KMS-11 (cell line): ENCODE data around the gene IPPK.

Experiments
- H2AFZ ChIP-seq: fragments of 200-600 bp; sonication (generic); 2 replicates; pipeline ENCODE4 v1.6.1; 2016; ENCODE audit warnings: antibody characterized with exemption, mixed run types, low read depth
- H3K27ac ChIP-seq: fragments of 200-600 bp; sonication (generic); 2 replicates; pipeline ENCODE4 v1.6.1; 2016; ENCODE audit warnings: mild to moderate bottlenecking, mixed run types
- H3K27me3 ChIP-seq: fragments of 200-600 bp; sonication (generic); 2 replicates; pipeline ENCODE4 v1.6.1; 2017; ENCODE audit warnings: mild to moderate bottlenecking, low read depth, mixed run types, moderate library complexity; ENCODE audit not compliant: insufficient read depth
- H3K36me3 ChIP-seq: fragments of 200-600 bp; sonication (generic); 2 replicates; pipeline ENCODE4 v1.6.1; 2017; ENCODE audit warnings: mild to moderate bottlenecking, mixed run types; ENCODE audit not compliant: insufficient read depth
- H3K4me1 ChIP-seq: fragments of 200-600 bp; sonication (generic); 2 replicates; pipeline ENCODE4 v1.6.1; 2016; ENCODE audit warnings: mild to moderate bottlenecking, low read depth, mixed run types; ENCODE audit not compliant: poor library complexity, severe bottlenecking
- H3K4me2 ChIP-seq: fragments of 200-600 bp; sonication (generic); 2 replicates; pipeline ENCODE4 v1.7.0; 2016; ENCODE audit warnings: mild to moderate bottlenecking, mixed run types
- H3K4me3 ChIP-seq: fragments of 200-600 bp; sonication (generic); IDR thresholded peaks from 2 replicates; pipeline ENCODE4 v1.6.1; 2017; ENCODE audit warnings: low read depth, low read length, mixed read lengths; ENCODE audit not compliant: insufficient read depth
- H3K79me2 ChIP-seq: fragments of 200-600 bp; sonication (generic); 2 replicates; pipeline ENCODE4 v1.6.1; 2016; ENCODE audit warnings: low read depth, mixed run types; ENCODE audit not compliant: insufficient read depth
- H3K9ac ChIP-seq: fragments of 200-600 bp; sonication (generic); 2 replicates; pipeline ENCODE4 v1.6.1; 2016; ENCODE audit warnings: mild to moderate bottlenecking, mixed run types
- H4K20me1 ChIP-seq: fragments of 200-600 bp; sonication (generic); 2 replicates; pipeline ENCODE4 v1.6.1; 2016; ENCODE audit warnings: mild to moderate bottlenecking, mixed run types; ENCODE audit not compliant: insufficient read depth
- CTCF ChIP-seq: fragments of 200-600 bp; sonication (generic); conservative IDR thresholded peaks from 2 replicates; pipeline ENCODE4 v1.6.1; 2017; ENCODE audit warnings: low read depth, mild to moderate bottlenecking, antibody characterized with exemption, low read length, moderate library complexity, mixed read lengths

Gene IPPK

GRCh38 chr9:92633614-92634278 is 36.2 kb downstream of the IPPK start:
- Histone ChIP-seq H4K20me1 (no peaks in the 10 kb centered on the region), H3K4me2 (no peak overlapping the region), H3K9ac (no peak overlapping the region), H3K36me3 (peaks cover 4% of the 10 kb centered on the region; the same call in 1 of the 2 replicates), H3K4me1 (peaks cover 2% of the 10 kb centered on the region), H2AFZ (no peak overlapping the region), H3K27ac (no peak overlapping the region), H3K79me2 (no peaks in the 10 kb centered on the region), H3K27me3 (no peaks in the 10 kb centered on the region), H3K4me3 (no peak overlapping the region)
- TF ChIP-seq CTCF, result no peak

GRCh38 chr9:92632641-92633040 is 37.3 kb downstream of the IPPK start:
- no peak overlapping the region for H3K27ac ChIP-seq
- no peak for TF ChIP-seq CTCF

GRCh38 chr9:92631452-92632343 is 38.2 kb downstream of the IPPK start:
- TF ChIP-seq CTCF, result no peak
- H3K36me3 ChIP-seq, result peaks cover 4% of the 10 kb centered on the region; the same call in 1 of the 2 replicates
- no peak overlapping the region for H2AFZ ChIP-seq
- no peak overlapping the region for H3K4me2 ChIP-seq
- no peak overlapping the region for H3K9ac ChIP-seq
- peaks cover 2% of the 10 kb centered on the region for H3K4me1 ChIP-seq
- H4K20me1 ChIP-seq, result no peaks in the 10 kb centered on the region
- H3K79me2 ChIP-seq, result no peaks in the 10 kb centered on the region
- no peaks in the 10 kb centered on the region for H3K27me3 ChIP-seq
- no peak overlapping the region for H3K4me3 ChIP-seq
- H3K27ac ChIP-seq, result no peak overlapping the region

More at GRCh38 chr9:92632641-92633040, 37.3 kb downstream of the IPPK start:
- H3K79me2 ChIP-seq, result no peaks in the 10 kb centered on the region
- H4K20me1 ChIP-seq, result no peaks in the 10 kb centered on the region
- peaks cover 2% of the 10 kb centered on the region for H3K4me1 ChIP-seq
- no peak overlapping the region for H3K9ac ChIP-seq
- no peak overlapping the region for H2AFZ ChIP-seq
- H3K4me2 ChIP-seq, result no peak overlapping the region
- H3K36me3 ChIP-seq, result peaks cover 4% of the 10 kb centered on the region; the same call in 1 of the 2 replicates
- H3K27me3 ChIP-seq, result no peaks in the 10 kb centered on the region
- H3K4me3 ChIP-seq, result no peak overlapping the region

GRCh38 chr9:92627651-92628050 is 42.3 kb downstream of the IPPK start:
- no peak overlapping the region for H3K4me2 ChIP-seq
- H3K4me1 ChIP-seq, result no peaks in the 10 kb centered on the region
- H4K20me1 ChIP-seq, result no peaks in the 10 kb centered on the region
- TF ChIP-seq CTCF, result no peak
- peaks cover 4% of the 10 kb centered on the region; the same call in 1 of the 2 replicates for H3K36me3 ChIP-seq
- H3K9ac ChIP-seq, result no peak overlapping the region
- H3K79me2 ChIP-seq, result no peaks in the 10 kb centered on the region
- H3K27me3 ChIP-seq, result no peaks in the 10 kb centered on the region
- no peak overlapping the region for H2AFZ ChIP-seq
- H3K27ac ChIP-seq, result no peak overlapping the region
- no peak overlapping the region for H3K4me3 ChIP-seq
